Jurkat, Clone E6-1 (cell line): ENCODE measurements around the gene MTMR12.

Source experiments
- DNase-seq: peaks from one replicate; pipeline ENCODE4 v3.0.0-alpha.2; 2011; ENCODE audit warnings: low read depth, low spot score
- H3K4me3 ChIP-seq: 2 replicates; pipeline ENCODE4 v1.5.1; 2011; ENCODE audit warnings: mild to moderate bottlenecking, low read length, control low read depth, moderate library complexity

The MTMR12 gene

GRCh38 chr5:32251871-32252458, 60.8 kb downstream of the MTMR12 start:
- DNase-seq = no peak
- no peak overlapping the region for H3K4me3 ChIP-seq

GRCh38 chr5:32249668-32250067, 63.1 kb downstream of the MTMR12 start:
- no peak overlapping the region for H3K4me3 ChIP-seq
- no peak for DNase-seq

- no peak overlapping the region for H3K4me3 ChIP-seq
Observed at GRCh38 chr5:32245742-32246141, 67.0 kb downstream of the MTMR12 start.

GRCh38 chr5:32244017-32244416, 68.7 kb downstream of the MTMR12 start:
- H3K4me3 ChIP-seq = no peak overlapping the region
- no peak for DNase-seq

More at GRCh38 chr5:32245742-32246141, 67.0 kb downstream of the MTMR12 start:
- no peak for DNase-seq

GRCh38 chr5:32241034-32241783, 71.5 kb downstream of the MTMR12 start:
- DNase-seq = no peak

GRCh38 chr5:32239385-32239784, 73.4 kb downstream of the MTMR12 start:
- H3K4me3 ChIP-seq = no peak overlapping the region

More at GRCh38 chr5:32241034-32241783, 71.5 kb downstream of the MTMR12 start:
- H3K4me3 ChIP-seq = no peak overlapping the region

GRCh38 chr5:32233696-32234447, 78.9 kb downstream of the MTMR12 start:
- no peak for DNase-seq

More at GRCh38 chr5:32239385-32239784, 73.4 kb downstream of the MTMR12 start:
- DNase-seq = no peak

GRCh38 chr5:32233220-32233695, 79.5 kb downstream of the MTMR12 start:
- H3K4me3 ChIP-seq = no peak overlapping the region
- DNase-seq = no peak

More at GRCh38 chr5:32233696-32234447, 78.9 kb downstream of the MTMR12 start:
- H3K4me3 ChIP-seq = no peak overlapping the region

- peak; percentile 51 for DNase-seq
Observed at GRCh38 chr5:32232441-32233219, 80.1 kb downstream of the MTMR12 start.

GRCh38 chr5:32231929-32232328, 80.8 kb downstream of the MTMR12 start:
- H3K4me3 ChIP-seq = no peak overlapping the region
- DNase-seq = no peak

More at GRCh38 chr5:32232441-32233219, 80.1 kb downstream of the MTMR12 start:
- H3K4me3 ChIP-seq = no peak overlapping the region

GRCh38 chr5:32231241-32231640, 81.5 kb downstream of the MTMR12 start:
- DNase-seq = no peak
- no peak overlapping the region for H3K4me3 ChIP-seq

GRCh38 chr5:32230356-32231099, 82.2 kb downstream of the MTMR12 start:
- no peak overlapping the region for H3K4me3 ChIP-seq
- no peak for DNase-seq

GRCh38 chr5:32229586-32229985, 83.2 kb downstream of the MTMR12 start:
- no peak overlapping the region for H3K4me3 ChIP-seq
- no peak for DNase-seq

- no peak overlapping the region for H3K4me3 ChIP-seq
- DNase-seq = no peak
Observed at GRCh38 chr5:32228816-32229215, 83.9 kb downstream of the MTMR12 start.

GRCh38 chr5:32225445-32225844, 87.3 kb downstream of the MTMR12 start:
- no peak for DNase-seq
- H3K4me3 ChIP-seq = no peak overlapping the region

- H3K4me3 ChIP-seq = no peak overlapping the region
- no peak for DNase-seq
Observed at GRCh38 chr5:32223972-32224609, 88.6 kb downstream of the MTMR12 start.

- no peak overlapping the region for H3K4me3 ChIP-seq
- DNase-seq = no peak
Observed at GRCh38 chr5:32222723-32223470, 89.8 kb downstream of the MTMR12 start.
